ENCODE data around the gene STRAP. TPM values are rescaled to one million over a fixed set of nuclear protein-coding genes. Genes with fewer than 3 reads are reported as not detected.
"Not testable (repeated sequence)": the region's sequence is repeated elsewhere in the genome, so short reads cannot be mapped to it uniquely, and the experiment has no call there.

STRAP gene
- total RNA-seq, 2 experiments from 2014 or later, result 75.5 to 79.8 TPM

- no peaks in the 10 kb centered on the region for H3K4me1 Mint-ChIP-seq
- no peaks in the 10 kb centered on the region for H3K36me3 Mint-ChIP-seq (ENCODE audit: low read depth)
- ChIA-PET POLR2A (interaction anchor here (1.0 kb wide), 1 partner anchor 28 kb away, joined by 4 read pairs; the partner anchor contains the start of gene STRAP), CTCF (interaction anchor here (0.7 to 5.1 kb wide), 4 partner anchors 65 to 322 kb away, joined by 3 to 69 read pairs (median 9); no protein-coding TSS in a partner anchor)
- H3K27ac Mint-ChIP-seq, result no peak overlapping the region
- no peak overlapping the region for H3K4me3 Mint-ChIP-seq
- no peak for DNase-seq
- peaks cover 12% of the 10 kb centered on the region for H3K27me3 Mint-ChIP-seq
- H3K9me3 Mint-ChIP-seq, result no peaks in the 10 kb centered on the region
These were observed 27.3 kb upstream of the STRAP start for GRCh38 chr12:15854916-15855315.

DNA sequence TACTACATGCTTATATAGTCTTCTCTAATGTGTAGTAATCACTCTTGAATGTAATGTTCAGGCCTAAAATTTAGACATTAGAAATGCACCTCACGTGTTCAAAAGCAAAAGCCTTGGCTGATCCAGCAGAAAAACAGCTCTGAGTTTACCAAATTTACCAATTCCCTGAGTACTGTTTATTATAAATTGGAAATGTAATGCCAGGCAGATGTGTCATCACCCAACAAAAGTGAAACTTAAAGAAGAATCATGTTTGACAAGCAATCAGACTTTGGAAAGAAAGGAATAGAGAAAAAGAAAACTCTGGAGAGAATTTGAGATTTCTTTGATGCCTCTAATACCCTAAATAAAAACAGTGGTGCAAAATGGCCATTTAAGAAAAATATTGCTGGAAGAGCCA is 26.5 kb upstream of the STRAP start:
- no peak for DNase-seq
- ChIA-PET CTCF (interaction anchor here (0.7 to 5.1 kb wide), 4 partner anchors 66 to 323 kb away, joined by 3 to 69 read pairs (median 9); no protein-coding TSS in a partner anchor), POLR2A (interaction anchor here (1.0 kb wide), 1 partner anchor 27 kb away, joined by 4 read pairs; the partner anchor contains the start of gene STRAP)
- Mint-ChIP-seq H3K4me3 (no peak overlapping the region), H3K9me3 (no peaks in the 10 kb centered on the region), H3K4me1 (no peaks in the 10 kb centered on the region), H3K27ac (no peak overlapping the region), H3K27me3 (peaks cover 13% of the 10 kb centered on the region), H3K36me3 (ENCODE audit: low read depth) (no peaks in the 10 kb centered on the region)

DNA sequence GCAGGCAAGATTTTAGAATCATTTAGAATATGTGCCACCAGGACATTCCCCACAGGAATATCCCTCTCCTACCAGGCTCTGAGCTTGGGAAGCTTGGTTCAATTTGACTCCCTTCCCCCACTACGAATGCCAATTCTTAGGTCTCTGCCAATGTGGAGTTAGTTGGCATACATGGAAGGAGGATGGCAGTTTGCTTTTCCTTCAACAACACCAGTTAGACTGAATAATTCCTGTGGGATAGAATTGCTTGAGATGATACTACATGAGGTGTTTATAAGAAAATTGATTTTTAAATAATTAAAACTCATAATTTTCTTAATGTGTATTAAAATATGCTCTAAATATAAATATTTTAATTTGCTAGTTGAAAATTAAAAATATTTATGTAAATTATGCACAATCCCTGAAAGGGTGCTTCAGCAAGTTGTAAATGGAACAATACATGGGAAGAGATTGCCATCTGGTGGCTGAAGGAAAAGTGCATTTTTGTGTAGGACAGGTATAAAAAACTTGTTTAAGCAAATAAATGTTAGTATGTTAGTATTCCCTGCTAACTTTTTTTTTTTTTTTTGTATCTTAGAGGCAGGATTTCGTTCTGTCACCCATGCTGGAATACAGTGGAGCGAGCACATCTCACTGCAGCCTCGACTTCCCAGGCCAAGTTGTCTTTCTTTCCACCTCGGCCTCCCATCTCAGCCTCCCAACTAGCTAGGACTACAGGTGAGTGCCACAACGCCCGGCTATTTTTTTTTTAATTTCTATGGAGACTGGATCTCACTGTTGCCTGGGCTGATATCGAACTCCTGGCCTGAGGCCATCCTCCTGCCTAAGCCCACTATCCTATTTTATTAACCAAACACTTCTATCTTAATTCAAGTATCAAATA is 25.8 kb upstream of the STRAP start:
- H3K27ac Mint-ChIP-seq, result no peak overlapping the region
- POLR2A ChIA-PET, result no interaction called here
- H3K9me3 Mint-ChIP-seq, result no peaks in the 10 kb centered on the region
- peak; percentile 38 for DNase-seq
- H3K27me3 Mint-ChIP-seq, result peaks cover 16% of the 10 kb centered on the region
- no peaks in the 10 kb centered on the region for H3K36me3 Mint-ChIP-seq (ENCODE audit: low read depth)
- CTCF ChIA-PET, result interaction anchor here (0.7 to 5.1 kb wide), 12 partner anchors 26 to 574 kb away, joined by 3 to 69 read pairs (median 4); no protein-coding TSS in a partner anchor
- no peak overlapping the region for H3K4me3 Mint-ChIP-seq
- H3K4me1 Mint-ChIP-seq, result no peaks in the 10 kb centered on the region

DNA sequence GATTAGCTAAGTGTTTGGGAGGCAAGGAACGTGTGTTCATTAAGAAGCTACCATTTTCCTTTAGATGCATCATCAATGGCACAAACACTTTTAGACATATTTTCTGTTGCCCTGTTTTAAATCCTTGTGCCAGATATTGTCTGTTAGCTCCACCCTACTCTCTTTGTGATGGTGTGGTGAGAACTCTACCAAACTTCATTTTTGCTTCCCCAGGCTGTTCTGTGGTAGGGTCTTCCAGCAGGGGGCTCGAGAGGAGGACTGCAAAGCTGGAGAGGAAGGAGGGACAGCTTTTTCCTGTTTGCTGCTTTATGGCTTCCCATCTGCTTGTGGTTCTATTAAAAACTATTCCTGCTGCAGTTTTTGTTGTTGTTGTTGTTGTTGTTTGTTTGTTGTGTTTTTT is 23.8 kb upstream of the STRAP start:
- Mint-ChIP-seq H3K27ac (no peak overlapping the region), H3K4me3 (no peak overlapping the region), H3K36me3 (ENCODE audit: low read depth) (no peaks in the 10 kb centered on the region), H3K27me3 (peaks cover 19% of the 10 kb centered on the region), H3K9me3 (no peaks in the 10 kb centered on the region), H3K4me1 (no peaks in the 10 kb centered on the region)
- DNase-seq, result no peak
- POLR2A ChIA-PET, result no interaction called here
- CTCF ChIA-PET, result interaction anchor here (0.7 to 5.1 kb wide), 8 partner anchors 18 to 637 kb away, joined by 3 to 69 read pairs (median 4); partner anchors contain the start of gene RERG

DNA sequence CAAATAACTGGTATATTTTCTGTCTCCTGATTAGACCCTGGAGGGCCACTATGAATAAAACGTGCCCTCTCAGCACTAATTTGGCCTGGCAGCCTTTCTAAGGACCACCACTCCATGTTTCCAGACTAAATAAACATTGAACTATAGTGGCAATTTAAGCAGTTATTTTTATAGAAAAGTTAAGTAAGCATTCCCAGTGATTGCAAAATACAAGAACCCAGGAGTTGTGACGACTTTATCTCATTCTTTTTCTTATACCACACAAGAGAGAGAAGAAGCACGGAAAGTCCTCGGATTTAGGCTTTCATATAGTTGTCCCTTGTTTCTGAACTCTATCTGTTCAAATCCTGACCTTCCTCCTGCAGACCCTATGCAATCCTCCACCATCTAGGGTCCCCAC is 23.1 kb upstream of the STRAP start:
- POLR2A ChIA-PET, result no interaction called here
- CTCF ChIA-PET, result interaction anchor here (0.5 to 5.1 kb wide), 6 partner anchors 39 to 638 kb away, joined by 3 to 69 read pairs (median 3); partner anchors contain the start of gene RERG
- no peak overlapping the region for H3K4me3 Mint-ChIP-seq
- H3K27ac Mint-ChIP-seq, result no peak overlapping the region
- H3K4me1 Mint-ChIP-seq, result peaks cover 6% of the 10 kb centered on the region
- peaks cover 21% of the 10 kb centered on the region for H3K27me3 Mint-ChIP-seq
- H3K9me3 Mint-ChIP-seq, result no peaks in the 10 kb centered on the region
- DNase-seq, result no peak
- H3K36me3 Mint-ChIP-seq (ENCODE audit: low read depth), result no peaks in the 10 kb centered on the region

DNA sequence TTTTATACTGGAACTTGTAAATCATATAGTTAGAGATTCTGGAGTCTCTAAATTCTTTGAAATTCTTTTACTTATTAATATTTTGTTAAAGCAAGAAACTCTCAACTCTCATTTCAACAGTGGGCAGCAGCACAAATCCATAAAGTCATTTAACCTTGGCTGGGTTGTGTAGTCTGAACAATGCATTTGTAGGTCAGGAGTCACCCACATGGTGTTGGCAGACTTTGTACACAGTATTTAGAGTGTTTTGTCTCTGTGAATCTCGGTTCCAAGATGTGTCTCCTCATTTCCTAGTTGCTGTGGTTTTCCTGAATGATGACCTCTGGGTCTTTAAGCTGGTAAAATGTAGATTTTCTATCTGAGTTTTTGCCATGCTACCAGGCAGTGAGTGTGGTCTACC is 20.8 kb upstream of the STRAP start:
- no peak overlapping the region for H3K4me3 Mint-ChIP-seq
- H3K9me3 Mint-ChIP-seq, result no peaks in the 10 kb centered on the region
- H3K27ac Mint-ChIP-seq, result no peak overlapping the region
- no peak for DNase-seq
- ChIA-PET POLR2A (no interaction called here), CTCF (no interaction called here)
- H3K4me1 Mint-ChIP-seq, result peaks cover 7% of the 10 kb centered on the region
- peaks cover 26% of the 10 kb centered on the region for H3K27me3 Mint-ChIP-seq
- H3K36me3 Mint-ChIP-seq (ENCODE audit: low read depth), result no peaks in the 10 kb centered on the region

- CTCF ChIA-PET, result interaction anchor here (1.2 kb wide), 1 partner anchor 278 kb away, joined by 4 read pairs; no protein-coding TSS in a partner anchor
- no peak overlapping the region for H3K4me3 Mint-ChIP-seq
These were observed 19.3 kb upstream of the STRAP start for GRCh38 chr12:15862840-15863239.

DNA sequence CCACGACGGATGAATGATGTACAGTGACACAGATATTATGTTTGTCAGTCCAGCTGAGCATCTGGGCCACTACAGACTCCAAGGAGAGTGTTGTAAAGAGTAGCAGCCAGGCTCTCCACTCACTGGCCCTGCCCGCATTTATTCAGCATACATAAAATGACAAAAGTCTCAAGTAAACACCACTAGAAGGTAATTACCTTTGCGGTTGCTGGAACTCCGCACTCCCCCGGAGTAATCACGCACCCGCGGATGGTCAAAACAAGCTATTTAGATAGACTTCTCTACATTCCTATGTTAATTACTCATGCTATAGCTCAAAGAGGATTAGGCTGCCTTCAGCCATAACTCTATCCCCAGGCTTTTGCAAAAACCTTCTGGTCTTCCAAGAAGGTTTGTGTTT is 18.8 kb upstream of the STRAP start:
- CTCF ChIA-PET, result interaction anchor here (0.8 to 1.2 kb wide), 2 partner anchors 275 to 279 kb away, joined by 3 to 4 read pairs; no protein-coding TSS in a partner anchor
- no peak for DNase-seq
- H3K9me3 Mint-ChIP-seq, result no peaks in the 10 kb centered on the region
- no peak overlapping the region for H3K27ac Mint-ChIP-seq
- POLR2A ChIA-PET, result no interaction called here
- peaks cover 7% of the 10 kb centered on the region for H3K4me1 Mint-ChIP-seq
- H3K36me3 Mint-ChIP-seq (ENCODE audit: low read depth), result no peaks in the 10 kb centered on the region
- no peak overlapping the region for H3K4me3 Mint-ChIP-seq
- peaks cover 33% of the 10 kb centered on the region for H3K27me3 Mint-ChIP-seq

More at GRCh38 chr12:15862840-15863239, 19.3 kb upstream of the STRAP start:
- no peak for DNase-seq
- Mint-ChIP-seq H3K27ac (no peak overlapping the region), H3K4me1 (peaks cover 7% of the 10 kb centered on the region), H3K36me3 (ENCODE audit: low read depth) (no peaks in the 10 kb centered on the region), H3K9me3 (no peaks in the 10 kb centered on the region), H3K27me3 (peaks cover 31% of the 10 kb centered on the region)
- POLR2A ChIA-PET, result no interaction called here

- Mint-ChIP-seq H3K4me3 (peak overlapping the region; percentile 0), H3K27me3 (peaks cover 31% of the 10 kb centered on the region), H3K9me3 (no peaks in the 10 kb centered on the region), H3K27ac (no peak overlapping the region), H3K4me1 (peaks cover 7% of the 10 kb centered on the region), H3K36me3 (ENCODE audit: low read depth) (no peaks in the 10 kb centered on the region)
- ChIA-PET POLR2A (no interaction called here), CTCF (interaction anchor here (0.8 kb wide), 1 partner anchor 275 kb away, joined by 3 read pairs; no protein-coding TSS in a partner anchor)
- DNase-seq, result no peak
These were observed 18.2 kb upstream of the STRAP start for GRCh38 chr12:15863984-15864383.

DNA sequence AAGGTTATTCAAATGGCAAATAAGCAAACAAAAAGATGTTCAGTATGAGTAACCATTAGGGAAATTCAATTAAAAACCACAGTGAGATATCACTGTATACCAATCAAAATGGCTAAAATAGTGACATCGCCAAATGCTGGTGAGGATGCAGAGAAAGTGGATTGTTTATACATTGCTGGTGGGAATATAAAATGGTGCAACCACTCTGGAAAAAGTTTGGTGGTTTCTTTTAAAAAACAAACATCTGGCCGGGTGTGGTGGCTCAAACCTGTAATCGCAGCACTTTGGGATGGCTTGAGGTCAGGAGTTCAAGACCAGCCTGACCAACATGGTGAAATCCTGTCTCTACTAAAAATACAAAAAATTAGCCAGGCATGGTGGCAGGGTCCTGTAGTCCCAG is 14.0 kb upstream of the STRAP start:
- CTCF ChIA-PET, result no interaction called here
- no peaks in the 10 kb centered on the region for H3K36me3 Mint-ChIP-seq (ENCODE audit: low read depth)
- H3K27ac Mint-ChIP-seq, result no peak overlapping the region
- H3K4me3 Mint-ChIP-seq, result no peak overlapping the region
- peaks cover 20% of the 10 kb centered on the region for H3K27me3 Mint-ChIP-seq
- no peaks in the 10 kb centered on the region for H3K9me3 Mint-ChIP-seq
- H3K4me1 Mint-ChIP-seq, result peaks cover 7% of the 10 kb centered on the region
- no peak for DNase-seq
- POLR2A ChIA-PET, result no interaction called here

GRCh38 chr12:15873556-15873955 is 8.6 kb upstream of the STRAP start:
- POLR2A ChIA-PET, result no interaction called here
- CTCF ChIA-PET, result interaction anchor here (0.7 to 1.4 kb wide), 4 partner anchors 16 to 283 kb away, joined by 3 read pairs; no protein-coding TSS in a partner anchor
- Mint-ChIP-seq H3K4me3 (no peak overlapping the region), H3K36me3 (ENCODE audit: low read depth) (no peaks in the 10 kb centered on the region), H3K27ac (no peak overlapping the region), H3K9me3 (no peaks in the 10 kb centered on the region), H3K4me1 (peaks cover 2% of the 10 kb centered on the region), H3K27me3 (peaks cover 2% of the 10 kb centered on the region)
- no peak for DNase-seq

GRCh38 chr12:15874556-15875145 is 7.5 kb upstream of the STRAP start:
- DNase-seq; H3K27me3 Mint-ChIP-seq; H3K36me3 Mint-ChIP-seq (ENCODE audit: low read depth); H3K4me1 Mint-ChIP-seq; H3K27ac Mint-ChIP-seq; POLR2A ChIA-PET; H3K9me3 Mint-ChIP-seq; H3K4me3 Mint-ChIP-seq: not testable (repeated sequence)
- CTCF ChIA-PET, result interaction anchor here (1.4 kb wide), 1 partner anchor 23 kb away, joined by 3 read pairs; no protein-coding TSS in a partner anchor

GRCh38 chr12:15875863-15876262 is 6.3 kb upstream of the STRAP start:
- POLR2A ChIA-PET, result no interaction called here

More at GRCh38 chr12:15875863-15876262, 6.3 kb upstream of the STRAP start:
- peaks cover 2% of the 10 kb centered on the region for H3K27me3 Mint-ChIP-seq
- no peak overlapping the region for H3K27ac Mint-ChIP-seq
- no peak for DNase-seq
- no peaks in the 10 kb centered on the region for H3K36me3 Mint-ChIP-seq (ENCODE audit: low read depth)
- H3K4me3 Mint-ChIP-seq, result no peak overlapping the region
- peaks cover 4% of the 10 kb centered on the region for H3K4me1 Mint-ChIP-seq
- no peaks in the 10 kb centered on the region for H3K9me3 Mint-ChIP-seq
- CTCF ChIA-PET, result interaction anchor here (1.0 kb wide), 1 partner anchor 18 kb away, joined by 3 read pairs; no protein-coding TSS in a partner anchor
